ENCODE data around the gene GPR89B.
"Not testable (repeated sequence)": the region's sequence is repeated elsewhere in the genome, so short reads cannot be mapped to it uniquely, and the experiment has no call there.

GPR89B gene

DNA sequence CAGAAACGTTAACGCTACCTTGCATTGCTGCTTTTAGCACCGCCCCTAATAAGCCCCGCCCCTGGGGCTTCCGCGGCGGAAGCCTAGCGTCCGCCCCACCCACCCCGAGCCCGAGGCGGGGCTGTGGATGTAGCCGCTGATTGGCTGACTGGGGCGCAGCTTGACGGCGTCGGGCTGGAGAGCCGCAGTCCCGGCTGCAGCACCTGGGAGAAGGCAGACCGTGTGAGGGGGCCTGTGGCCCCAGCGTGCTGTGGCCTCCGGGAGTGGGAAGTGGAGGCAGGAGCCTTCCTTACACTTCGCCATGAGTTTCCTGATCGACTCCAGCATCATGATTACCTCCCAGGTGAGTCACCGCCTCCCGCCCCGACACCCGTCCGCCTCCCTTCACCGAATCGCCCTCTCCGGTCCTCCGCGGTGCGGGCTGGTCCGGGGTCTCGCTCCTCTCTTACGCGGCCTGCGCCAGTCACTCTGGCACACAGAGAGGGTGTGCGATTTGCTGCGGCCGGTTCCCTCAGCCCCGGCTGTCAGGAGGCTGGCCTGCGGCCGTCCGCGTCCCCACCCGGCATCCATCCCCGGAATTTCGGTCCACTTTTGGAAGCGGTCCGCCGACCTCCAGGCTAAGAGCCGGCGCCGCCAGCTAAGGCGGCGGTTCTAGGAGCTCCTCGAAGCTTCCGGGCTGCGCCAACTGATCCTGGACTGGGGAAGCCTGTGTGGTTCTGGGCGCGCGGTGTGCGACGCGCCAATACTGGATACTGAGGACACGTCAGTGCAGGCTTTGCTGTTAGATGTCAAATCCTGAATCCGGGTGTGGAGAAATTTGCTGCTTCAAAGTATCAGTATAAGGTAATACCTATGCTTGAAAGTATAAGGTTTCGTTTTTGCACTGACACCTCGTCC is at the start of gene GPR89B:
Gene GPR89B (plus strand): TSS at position 185 of the 897 bp plus-strand sequence. CDS start 117 bp downstream, at position 302.
- peak; percentile 85 to 92 for DNase-seq (ENCODE audit: low read depth in 2 of 2)

DNA sequence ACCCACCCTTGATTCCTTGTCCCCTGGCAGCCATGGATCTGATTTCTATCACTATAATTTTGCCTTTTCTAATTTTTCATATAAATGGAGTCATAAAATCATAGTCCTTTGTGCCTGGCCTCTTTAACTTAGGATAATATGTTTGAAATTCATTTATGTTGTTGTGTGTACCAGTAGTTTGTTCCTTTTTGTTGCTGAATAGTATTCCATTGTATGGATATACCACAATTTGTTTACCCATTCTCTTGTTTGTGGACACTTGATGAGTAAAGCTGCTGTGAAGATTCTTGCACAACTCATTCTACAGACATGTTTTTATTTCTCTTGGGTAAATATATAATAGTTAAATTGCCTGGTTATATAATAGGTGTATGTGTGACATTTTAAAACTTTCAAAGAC is 48.3 kb upstream of the GPR89B start:
- DNase-seq (ENCODE audit: low read depth in 2 of 2) = no peak

GRCh38 chr1:147882535-147882934 is 45.7 kb upstream of the GPR89B start:
- no peak for DNase-seq (ENCODE audit: low read depth in 2 of 2)

- DNase-seq (ENCODE audit: low read depth in 2 of 2) = peak; percentile 21 to 61
These were observed 37.9 kb upstream of the GPR89B start for GRCh38 chr1:147890177-147890790.

GRCh38 chr1:147891088-147891487 is 37.1 kb upstream of the GPR89B start:
- no peak for DNase-seq (ENCODE audit: low read depth in 2 of 2)

- no peak for DNase-seq (ENCODE audit: low read depth in 2 of 2)
These were observed 36.0 kb upstream of the GPR89B start for GRCh38 chr1:147892216-147892615.

DNA sequence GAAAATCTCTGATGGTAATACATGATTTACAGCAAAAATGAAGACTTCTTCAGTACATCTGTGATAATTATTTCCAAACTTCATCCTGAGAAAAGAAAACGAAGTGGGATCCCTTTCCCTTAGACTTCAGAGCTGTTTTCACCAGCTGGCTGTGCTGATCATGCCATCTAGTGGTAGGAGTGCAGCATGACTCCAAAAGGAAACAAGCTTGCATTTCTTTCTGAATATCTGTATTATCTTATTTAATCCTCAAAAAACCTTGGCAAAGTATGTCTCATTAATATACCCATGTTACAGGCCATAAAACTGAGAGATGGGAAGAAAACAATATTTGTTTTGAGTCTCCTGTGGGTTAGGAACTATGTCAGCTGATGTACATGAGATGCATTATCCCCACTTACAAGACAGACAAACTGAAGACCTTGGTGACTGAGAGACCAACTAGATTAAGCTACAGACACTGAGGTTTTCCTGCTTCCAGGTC is 35.4 kb upstream of the GPR89B start:
- peak in 1 of 2 experiments; percentile 7 for DNase-seq (ENCODE audit: low read depth in 2 of 2)

DNA sequence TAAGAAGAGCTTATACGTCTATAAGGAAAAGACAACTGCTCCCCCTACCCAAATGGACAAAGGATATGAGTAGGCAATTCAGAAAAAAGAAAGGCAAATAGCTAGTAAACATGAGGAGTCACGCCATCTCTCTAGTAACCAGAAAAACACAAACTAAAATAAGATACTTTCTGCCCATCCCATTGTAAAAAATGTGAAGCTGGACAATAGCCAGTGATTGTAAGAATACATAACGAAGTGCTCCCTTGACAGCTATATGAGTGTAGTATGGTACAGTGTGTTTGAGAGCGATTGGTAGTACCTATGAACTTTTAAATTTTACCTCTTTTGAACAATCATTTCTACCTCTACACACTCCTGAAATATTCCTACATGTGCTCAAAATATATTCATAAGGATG is 33.1 kb upstream of the GPR89B start:
- DNase-seq (ENCODE audit: low read depth in 2 of 2) = no peak

- DNase-seq (ENCODE audit: low read depth in 2 of 2) = no peak
These were observed 31.0 kb upstream of the GPR89B start for GRCh38 chr1:147897029-147897752.

GRCh38 chr1:147897789-147898188 is 30.4 kb upstream of the GPR89B start:
- DNase-seq (ENCODE audit: low read depth in 2 of 2) = no peak

- no peak for DNase-seq (ENCODE audit: low read depth in 2 of 2)
These were observed 25.9 kb upstream of the GPR89B start, which contains the start of gene GJA8 for GRCh38 chr1:147902253-147902845. Gene GJA8, plus strand, starts transcription at chr1:147902795. Its CDS starts 5,161 bp downstream, at chr1:147907956.

- DNase-seq (ENCODE audit: low read depth in 2 of 2) = no peak
These were observed 23.5 kb upstream of the GPR89B start for GRCh38 chr1:147904726-147905125.

DNA sequence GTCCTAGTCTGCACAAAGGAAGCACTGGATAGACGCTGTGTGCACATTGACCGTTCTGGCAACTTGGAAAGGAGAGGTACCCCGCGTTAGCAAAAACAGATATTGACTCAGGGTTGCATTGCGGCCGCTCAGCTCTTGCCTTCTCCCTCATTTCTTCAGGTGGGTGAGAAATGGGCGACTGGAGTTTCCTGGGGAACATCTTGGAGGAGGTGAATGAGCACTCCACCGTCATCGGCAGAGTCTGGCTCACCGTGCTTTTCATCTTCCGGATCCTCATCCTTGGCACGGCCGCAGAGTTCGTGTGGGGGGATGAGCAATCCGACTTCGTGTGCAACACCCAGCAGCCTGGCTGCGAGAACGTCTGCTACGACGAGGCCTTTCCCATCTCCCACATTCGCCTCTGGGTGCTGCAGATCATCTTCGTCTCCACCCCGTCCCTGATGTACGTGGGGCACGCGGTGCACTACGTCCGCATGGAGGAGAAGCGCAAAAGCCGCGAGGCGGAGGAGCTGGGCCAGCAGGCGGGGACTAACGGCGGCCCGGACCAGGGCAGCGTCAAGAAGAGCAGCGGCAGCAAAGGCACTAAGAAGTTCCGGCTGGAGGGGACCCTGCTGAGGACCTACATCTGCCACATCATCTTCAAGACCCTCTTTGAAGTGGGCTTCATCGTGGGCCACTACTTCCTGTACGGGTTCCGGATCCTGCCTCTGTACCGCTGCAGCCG is 20.3 kb upstream of the GPR89B start:
- no peak for DNase-seq (ENCODE audit: low read depth in 2 of 2)

DNA sequence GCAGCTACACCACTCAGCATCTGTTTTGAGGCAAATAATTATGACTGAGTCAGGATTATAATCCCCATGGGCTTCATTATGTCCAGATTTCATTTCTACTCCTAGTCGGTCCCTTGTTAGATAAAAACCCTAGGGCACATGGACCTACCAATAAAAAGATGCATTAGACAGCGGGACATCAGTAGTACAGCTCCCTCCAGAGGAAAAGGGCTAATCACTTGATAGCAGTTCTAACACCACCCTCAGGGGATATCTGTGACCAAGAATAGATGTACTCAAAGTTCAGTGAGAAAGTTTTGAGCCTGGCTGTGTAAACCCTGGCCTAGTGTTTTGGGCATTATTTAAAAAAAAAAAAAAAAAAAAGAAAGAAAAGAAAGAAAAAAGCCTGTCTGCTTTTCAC is 15.7 kb upstream of the GPR89B start:
- DNase-seq (ENCODE audit: low read depth in 2 of 2) = no peak

- no peak for DNase-seq (ENCODE audit: low read depth in 2 of 2)
These were observed 14.8 kb upstream of the GPR89B start for GRCh38 chr1:147913362-147913942.

DNA sequence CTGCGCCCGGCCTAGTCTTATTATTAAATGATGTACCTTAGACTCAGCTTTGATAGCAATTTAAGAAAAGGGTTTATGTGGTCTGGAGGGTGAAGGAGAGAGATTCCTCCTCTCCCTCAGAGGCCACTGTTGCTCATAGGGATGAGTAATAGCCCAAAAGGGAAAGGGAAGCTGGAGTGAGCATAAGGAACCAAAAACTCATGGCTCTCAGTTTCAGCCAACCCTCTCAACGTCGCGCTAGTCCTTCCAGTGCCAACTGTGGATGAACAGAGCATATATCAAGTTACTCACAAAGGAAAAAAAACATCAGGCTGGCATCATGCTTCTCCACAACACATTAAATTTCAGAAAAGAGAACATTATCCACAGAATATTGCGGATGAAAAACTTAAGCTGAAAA is 8.3 kb upstream of the GPR89B start:
- no peak for DNase-seq (ENCODE audit: low read depth in 2 of 2)

DNA sequence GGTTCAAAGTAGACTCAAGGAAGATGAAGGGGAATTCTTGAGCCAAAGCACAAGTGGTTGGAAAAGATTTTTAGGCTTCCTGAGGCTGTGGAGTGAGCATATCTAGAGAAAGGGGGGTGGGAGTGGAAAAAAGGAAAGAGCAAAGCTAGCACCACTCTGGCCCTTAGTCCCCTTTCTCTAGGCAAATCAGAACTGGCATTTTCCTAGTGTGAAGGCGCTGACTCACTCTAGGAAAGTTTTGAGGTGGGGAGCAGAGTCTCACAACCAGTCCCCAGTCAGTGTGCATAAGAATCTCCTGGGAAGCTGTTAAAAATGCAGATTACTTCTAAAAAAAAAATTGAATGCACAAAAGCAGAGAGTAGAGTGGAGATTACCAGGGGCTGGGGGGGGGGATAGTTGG is 3.4 kb upstream of the GPR89B start:
- DNase-seq (ENCODE audit: low read depth in 2 of 2) = no peak

DNA sequence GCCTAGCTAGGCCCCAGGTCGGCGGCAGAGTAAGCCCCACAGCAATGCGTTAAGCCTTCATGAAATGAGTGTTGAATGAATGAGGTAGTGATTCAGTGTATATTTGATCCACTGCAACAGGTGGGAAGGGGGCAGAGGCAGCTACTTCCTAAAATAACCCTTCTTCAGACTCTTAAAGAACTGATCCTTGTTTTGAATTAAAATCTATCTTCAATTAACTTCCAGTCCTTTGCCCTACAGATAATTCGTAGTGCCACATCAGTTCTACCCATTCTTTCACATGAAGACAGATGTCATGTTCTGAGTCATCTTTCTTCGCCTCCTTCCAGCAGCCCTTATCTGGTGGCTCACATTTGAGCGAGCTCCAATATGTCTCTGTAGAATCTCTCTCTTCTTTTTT is 1.0 kb upstream of the GPR89B start:
- DNase-seq (ENCODE audit: low read depth in 2 of 2) = not testable (repeated sequence)

DNA sequence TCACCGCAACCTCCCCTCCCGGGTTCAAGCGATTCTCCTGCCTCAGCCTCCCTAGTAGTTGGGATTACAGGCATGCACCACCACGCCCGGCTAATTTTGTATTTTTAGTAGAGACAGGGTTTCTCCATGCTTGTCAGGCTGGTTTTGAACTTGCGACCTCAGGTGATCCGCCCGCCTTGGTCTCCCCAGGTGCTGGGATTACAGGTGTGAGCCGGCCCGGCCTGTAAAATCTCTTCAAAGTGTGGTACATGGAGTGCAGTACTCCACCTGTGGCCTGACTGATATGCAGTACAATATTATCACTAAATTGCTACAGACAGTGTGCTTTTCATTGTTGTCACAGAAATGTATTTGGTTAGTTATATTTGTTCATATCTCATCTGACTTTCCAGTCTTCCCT is 531 bp upstream of the GPR89B start:
- DNase-seq (ENCODE audit: low read depth in 2 of 2) = not testable (repeated sequence)

GRCh38 chr1:147931137-147931536 is 2.9 kb downstream of the GPR89B start:
- DNase-seq (ENCODE audit: low read depth in 2 of 2) = not testable (repeated sequence)

GRCh38 chr1:147935296-147935695 is 7.1 kb downstream of the GPR89B start:
- not testable (repeated sequence) for DNase-seq (ENCODE audit: low read depth in 2 of 2)
